Left lung (tissue), 10 donors: Measurements from ENCODE around the gene IKBKG. TPM values are rescaled to one million over a fixed set of nuclear protein-coding genes. Genes with fewer than 3 reads are reported as not detected.

Experiments used
- ATAC-seq: fragments of 200-7000 bp; cut with Tn5 transposase; one replicate; pipeline ENCODE4 v1.9.1; 2020; ENCODE audit warnings: moderate library complexity
- DNase-seq, 4 donors: peaks; one replicate each; pipeline ENCODE4 v3.0.0-alpha.2; 2013 to 2020
- H3K27ac ChIP-seq, 2 donors: fragments of 200-600 bp; sonication (generic) in 1 of 2; one replicate each; pipeline versions ENCODE4 v1.5.0 to v1.8.0; 2020 to 2021
- H3K27me3 ChIP-seq, 2 donors: fragments of 200-600 bp; sonication (generic) in 1 of 2; one replicate each; pipeline versions ENCODE4 v1.5.0 to v1.8.0; 2020 to 2021
- H3K36me3 ChIP-seq, 2 donors: fragments of 200-600 bp; sonication (generic) in 1 of 2; one replicate each; pipeline versions ENCODE4 v1.5.0 to v1.8.0; 2020 to 2021
- H3K4me1 ChIP-seq, 2 donors: fragments of 200-600 bp; one replicate each; pipeline ENCODE4 v1.8.0; 2021
- H3K4me3 ChIP-seq, 2 donors: fragments of 200-600 bp; sonication (generic) in 1 of 2; one replicate each; pipeline versions ENCODE4 v1.5.0 to v1.8.0; 2020 to 2021; ENCODE audit warnings: mild to moderate bottlenecking in 1 of 2
- H3K9me3 ChIP-seq, 2 donors: fragments of 200-600 bp; sonication (generic) in 1 of 2; one replicate each; pipeline versions ENCODE4 v1.5.0 to v1.8.0; 2020 to 2021
- CTCF ChIP-seq, 2 donors: fragments of 200-600 bp; sonication (generic) in 1 of 2; IDR thresholded peaks; one replicate each; pipeline versions ENCODE4 v1.5.0 to v1.8.0; 2021; ENCODE audit warnings: antibody characterized with exemption in 2 of 2
- intact Hi-C, 2 donors: fragments of 100-400 bp; cut with DNase I; formaldehyde crosslinking; loops; one replicate each; pipeline versions ENCODE4 v1.11.2 to v1.14.2; 2022
- polyA plus RNA-seq, 6 donors: library from polyadenylated mRNA; unstranded; fragments of 120-200 nt; gene quantifications; one replicate each; pipeline ENCODE4 v1.2.1, GENCODE V29; 2013; ENCODE audit not compliant: insufficient read length in 6 of 6
- total RNA-seq, 2 donors: library from RNA; stranded (reverse); fragmentation: NEBNext Ultra II Directional; extraction: Animal tissue kit (Norgen Biotek cat#: 25700); gene quantifications; one replicate each; pipeline ENCODE4 v1.2.1, GENCODE V29; 2021
- donor health status: DM: no; HTN: yes; CAD: no.
- donor health status: DM: no; HTN: no; CAD: no.

IKBKG gene
- total and polyA plus RNA-seq, 8 donors, result 14.2 to 52.5 (median 17.4) TPM

DNA sequence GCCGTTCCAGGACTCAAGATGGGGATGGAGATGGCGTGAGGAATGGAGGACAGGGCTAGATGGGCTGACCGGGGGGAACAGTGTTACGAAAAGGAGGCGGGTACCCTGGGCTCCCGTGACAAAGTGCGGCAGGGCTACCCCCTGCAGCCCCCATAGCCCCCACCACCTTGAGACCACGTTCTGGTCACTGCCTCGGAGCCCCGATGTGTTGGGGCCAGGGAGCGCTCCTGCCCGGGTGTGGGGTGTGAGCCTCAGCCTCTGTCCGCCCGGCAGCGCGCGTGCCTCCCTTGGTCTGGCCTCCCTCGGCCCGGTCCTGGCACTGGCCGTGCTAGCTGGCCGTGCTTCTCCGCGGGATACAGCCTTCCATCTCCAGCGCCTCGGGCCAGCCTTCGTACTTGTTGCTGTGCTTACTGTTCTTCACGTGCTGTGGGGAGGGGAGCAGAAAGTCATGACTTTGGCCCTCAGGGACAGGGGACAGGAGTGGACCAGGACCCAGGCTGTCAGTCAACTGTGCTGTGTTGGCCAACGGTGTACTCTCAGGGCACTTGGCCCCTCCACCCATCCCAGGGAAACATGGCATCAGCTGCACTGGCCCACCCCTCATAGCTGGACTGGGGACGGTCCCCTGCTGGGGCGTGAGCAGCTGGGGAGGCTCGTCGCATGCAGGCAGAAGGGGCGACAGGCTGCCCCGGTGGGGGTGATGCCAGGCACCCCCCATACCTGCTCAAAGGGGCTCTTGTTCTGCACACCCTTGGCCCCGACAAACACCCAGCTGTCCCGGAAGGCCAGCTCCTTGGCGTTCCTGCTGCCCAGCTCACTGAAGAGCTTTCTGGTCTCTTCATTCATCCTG, 40.7 kb upstream of the IKBKG start:
- DNase-seq, result no peak
- H3K4me1 ChIP-seq, result no peaks in the 10 kb centered on the region
- no peak overlapping the region for H3K4me3 ChIP-seq
- TF ChIP-seq CTCF (IDR thresholded peaks at IDR 0.05), result no peak
- peaks cover 0 to 29% of the 10 kb centered on the region in 2 donors for H3K36me3 ChIP-seq
- intact Hi-C loops, result no loop called here
- no peaks in the 10 kb centered on the region for H3K27me3 ChIP-seq
- ATAC-seq, result no peak
- no peaks in the 10 kb centered on the region for H3K9me3 ChIP-seq
- no peak overlapping the region for H3K27ac ChIP-seq

GRCh38 chrX:154507673-154508383, 39.6 kb upstream of the IKBKG start:
- H3K36me3 ChIP-seq, result peaks cover 0 to 29% of the 10 kb centered on the region in 2 donors
- intact Hi-C loops, result no loop called here
- no peak overlapping the region for H3K4me3 ChIP-seq
- DNase-seq (no peak), ATAC-seq (no peak)
- no peaks in the 10 kb centered on the region for H3K9me3 ChIP-seq
- H3K4me1 ChIP-seq, result no peaks in the 10 kb centered on the region
- no peak for TF ChIP-seq CTCF (IDR thresholded peaks at IDR 0.05)
- H3K27ac ChIP-seq, result no peak overlapping the region
- no peaks in the 10 kb centered on the region for H3K27me3 ChIP-seq

DNA sequence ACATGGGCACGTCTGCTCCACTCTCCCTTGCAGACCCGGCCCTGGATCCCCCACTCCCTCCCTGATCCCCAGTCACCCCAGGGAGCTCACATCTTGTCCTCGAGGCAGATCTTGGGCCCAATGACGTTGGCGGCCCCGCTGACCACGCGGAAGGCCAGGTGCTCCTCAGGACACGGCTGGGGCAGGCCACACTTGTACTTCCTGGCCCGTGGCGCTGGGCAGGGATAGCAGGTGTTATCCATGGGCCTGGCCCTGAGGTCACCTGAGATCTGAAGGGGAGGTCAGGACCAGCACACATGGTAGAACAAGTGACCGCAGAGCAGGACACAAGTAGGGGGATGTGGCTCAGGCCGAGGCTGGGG, 39.1 kb upstream of the IKBKG start:
- no peaks in the 10 kb centered on the region for H3K9me3 ChIP-seq
- TF ChIP-seq CTCF (IDR thresholded peaks at IDR 0.05), result no peak
- no peak for DNase-seq
- no peaks in the 10 kb centered on the region for H3K4me1 ChIP-seq
- H3K36me3 ChIP-seq, result peaks cover 0 to 29% of the 10 kb centered on the region in 2 donors
- H3K27ac ChIP-seq, result no peak overlapping the region
- H3K27me3 ChIP-seq, result no peaks in the 10 kb centered on the region
- intact Hi-C loops, result no loop called here
- ATAC-seq, result no peak
- no peak overlapping the region for H3K4me3 ChIP-seq

DNA sequence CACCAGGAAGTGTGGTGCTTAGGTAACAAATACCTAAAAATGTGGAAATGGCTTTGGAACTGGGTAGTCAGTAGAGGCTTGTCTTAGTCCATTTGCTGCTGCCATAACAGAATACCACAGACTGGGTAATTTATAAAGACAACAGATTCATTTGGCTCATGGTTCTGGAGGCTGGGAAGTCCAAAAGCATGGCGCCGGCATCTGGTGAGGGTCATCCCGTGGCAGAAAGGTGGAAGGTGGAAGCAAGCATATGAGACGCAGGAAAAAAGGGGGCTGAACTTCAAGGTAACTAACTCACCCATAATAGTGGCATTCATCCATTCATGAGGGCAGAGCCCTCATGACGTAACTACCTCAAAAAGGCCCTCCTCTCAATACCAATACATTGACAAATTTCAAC, 38.0 kb upstream of the IKBKG start:
- H3K36me3 ChIP-seq, result peaks cover 0 to 29% of the 10 kb centered on the region in 2 donors
- no peak overlapping the region for H3K27ac ChIP-seq
- no peaks in the 10 kb centered on the region for H3K4me1 ChIP-seq
- no peak overlapping the region for H3K4me3 ChIP-seq
- TF ChIP-seq CTCF (IDR thresholded peaks at IDR 0.05), result no peak
- no peaks in the 10 kb centered on the region for H3K27me3 ChIP-seq
- no peak for ATAC-seq
- intact Hi-C loops, result no loop called here
- DNase-seq, result no peak
- H3K9me3 ChIP-seq, result no peaks in the 10 kb centered on the region

- Histone ChIP-seq H3K4me3 (no peak overlapping the region), H3K4me1 (peaks cover 0 to 5% of the 10 kb centered on the region in 2 donors), H3K27me3 (no peaks in the 10 kb centered on the region), H3K36me3 (peaks cover 0 to 14% of the 10 kb centered on the region in 2 donors), H3K27ac (no peak overlapping the region), H3K9me3 (no peaks in the 10 kb centered on the region)
- ATAC-seq (no peak), DNase-seq (no peak)
- intact Hi-C loops, result no loop called here
- no peak for TF ChIP-seq CTCF (IDR thresholded peaks at IDR 0.05)
Measured at GRCh38 chrX:154511761-154512160, 35.7 kb upstream of the IKBKG start.
